Omental fat pad (tissue), 4 donors: ENCODE data around the gene SEMA3G. TPM values are rescaled to one million over a fixed set of nuclear protein-coding genes. Genes with fewer than 3 reads are reported as not detected.
A peak's percentile ranks its signal among the peaks of the same experiment; 100 is the strongest.

ENCODE experiments used
- ATAC-seq: fragments of 150-250 bp; one replicate; pipeline ENCODE4 v1.9.1; 2016; ENCODE audit warnings: mild to moderate bottlenecking, moderate library complexity; ENCODE audit not compliant: low FRiP score
- DNase-seq: peaks from one replicate; pipeline ENCODE4 v3.0.0-alpha.2; 2019; ENCODE audit warnings: low spot score
- CTCF ChIP-seq, 3 donors: fragments of 450-650 bp; IDR thresholded peaks; one replicate each; pipeline ENCODE4 v1.5.1; 2016 to 2017; ENCODE audit warnings: antibody characterized with exemption in 3 of 3, mild to moderate bottlenecking in 3 of 3, moderate library complexity in 2 of 3
- total RNA-seq, 4 donors: library from RNA; depleted of rRNA; stranded (reverse); fragments of >200 nt; gene quantifications; one replicate each; pipeline ENCODE4 v1.1.0, GENCODE V29; 2016

SEMA3G gene
- total RNA-seq, 4 donors from 2014 or later: 21.3 to 200 (median 131) TPM

- ATAC-seq (no peak), DNase-seq (no peak)
- TF ChIP-seq CTCF (IDR thresholded peaks at IDR 0.05): no peak
Observed at GRCh38 chr3:52452126-52452525, 7.2 kb upstream of the SEMA3G start.

- DNase-seq (no peak), ATAC-seq (no peak)
- TF ChIP-seq CTCF (IDR thresholded peaks at IDR 0.05): no peak
Observed at GRCh38 chr3:52451237-52452083, 6.6 kb upstream of the SEMA3G start.

GRCh38 chr3:52450489-52451236, 5.8 kb upstream of the SEMA3G start:
- ATAC-seq: no peak
- no peak for DNase-seq
- no peak for TF ChIP-seq CTCF (IDR thresholded peaks at IDR 0.05)

- DNase-seq: no peak
- no peak for ATAC-seq
- TF ChIP-seq CTCF (IDR thresholded peaks at IDR 0.05): no peak
Observed at GRCh38 chr3:52447512-52448355, 2.8 kb upstream of the SEMA3G start.

GRCh38 chr3:52446631-52447511, 2.0 kb upstream of the SEMA3G start:
- peak; percentile 52 for DNase-seq
- peak in 2 of 3 donors; percentile 98 to 99 for TF ChIP-seq CTCF (IDR thresholded peaks at IDR 0.05)
- ATAC-seq: peak; percentile 53

- TF ChIP-seq CTCF (IDR thresholded peaks at IDR 0.05): no peak
- ATAC-seq (no peak), DNase-seq (no peak)
Observed at GRCh38 chr3:52446042-52446441, 1.1 kb upstream of the SEMA3G start.
